ENCODE data around the gene UBE2D2. TPM values are rescaled to one million over a fixed set of nuclear protein-coding genes. Genes with fewer than 3 reads are reported as not detected.

UBE2D2 gene
- total RNA-seq, 1 experiment from 2014 or later: 222 TPM

GRCh38 chr5:139523635-139524445 lies 37.3 kb upstream of the UBE2D2 start:
- no TSS peak for BruUV-seq (replicated peaks)
- ChIA-PET POLR2A (no interaction called here), CTCF (no interaction called here)
- ATAC-seq (no peak), DNase-seq (ENCODE audit: low read depth, low spot score) (no peak)
- no peaks in the 10 kb centered on the region for H3K9me3 ChIP-seq (ENCODE audit: control insufficient read depth, insufficient read depth, low read depth, low read length)
- no peak for TF ChIP-seq SIN3A (IDR thresholded peaks at IDR 0.05; ENCODE audit: borderline replicate concordance, insufficient read depth, low read depth, low read length)
- TF ChIP-seq REST (IDR thresholded peaks at IDR 0.05; ENCODE audit: insufficient read depth in 1 of 2, low read depth in 2 of 2, low read length in 1 of 2): no peak
- TF ChIP-seq TCF7L2 (IDR thresholded peaks at IDR 0.05; ENCODE audit: low read depth, low read length): no peak
- TF ChIP-seq POLR2AphosphoS5 (IDR thresholded peaks at IDR 0.05; ENCODE audit: low read depth, low read length): no peak
- in situ Hi-C loops (cut with HindIII; ENCODE audit: low pct_unique_long_range_greater_than_20kb, low sequenced_read_pairs) (loop anchor here (25.0 kb wide), 1 partner anchor 112 kb away; the partner anchor contains the start of gene SPATA24), intact Hi-C loops (cut with micrococcal nuclease; ENCODE audit: unreplicated experiment) (no loop called here)
- no peak overlapping the region for H3K4me3 ChIP-seq (ENCODE audit: low read depth in 2 of 2, low read length in 2 of 2)
- H3K36me3 ChIP-seq (ENCODE audit: control insufficient read depth, insufficient read depth, low read length): no peaks in the 10 kb centered on the region
- H3K4me1 ChIP-seq (ENCODE audit: control insufficient read depth, insufficient read depth, low read length): no peaks in the 10 kb centered on the region
- no peaks in the 10 kb centered on the region for H3K27me3 ChIP-seq (ENCODE audit: control insufficient read depth, insufficient read depth, low read length)
- no peak overlapping the region for H3K27ac ChIP-seq (ENCODE audit: low read length)

GRCh38 chr5:139524446-139524845 lies 36.7 kb upstream of the UBE2D2 start:
- in situ Hi-C loops (cut with HindIII; ENCODE audit: low pct_unique_long_range_greater_than_20kb, low sequenced_read_pairs) (loop anchor here (25.0 kb wide), 1 partner anchor 112 kb away; the partner anchor contains the start of gene SPATA24), intact Hi-C loops (cut with micrococcal nuclease; ENCODE audit: unreplicated experiment) (no loop called here)
- no peak overlapping the region for H3K4me3 ChIP-seq (ENCODE audit: low read depth in 2 of 2, low read length in 2 of 2)
- TF ChIP-seq POLR2AphosphoS5 (IDR thresholded peaks at IDR 0.05; ENCODE audit: low read depth, low read length): no peak
- TF ChIP-seq REST (IDR thresholded peaks at IDR 0.05; ENCODE audit: insufficient read depth in 1 of 2, low read depth in 2 of 2, low read length in 1 of 2): no peak
- TF ChIP-seq TCF7L2 (IDR thresholded peaks at IDR 0.05; ENCODE audit: low read depth, low read length): no peak
- no peak for TF ChIP-seq SIN3A (IDR thresholded peaks at IDR 0.05; ENCODE audit: borderline replicate concordance, insufficient read depth, low read depth, low read length)
- no peak for TF ChIP-seq CTCF (IDR thresholded peaks at IDR 0.05)
- H3K9me3 ChIP-seq (ENCODE audit: control insufficient read depth, insufficient read depth, low read depth, low read length): no peaks in the 10 kb centered on the region
- no TSS peak for BruUV-seq (replicated peaks)
- H3K27me3 ChIP-seq (ENCODE audit: control insufficient read depth, insufficient read depth, low read length): no peaks in the 10 kb centered on the region
- POLR2A ChIA-PET: no interaction called here
- ATAC-seq: no peak
- H3K27ac ChIP-seq (ENCODE audit: low read length): no peak overlapping the region
- no peaks in the 10 kb centered on the region for H3K36me3 ChIP-seq (ENCODE audit: control insufficient read depth, insufficient read depth, low read length)
- H3K4me1 ChIP-seq (ENCODE audit: control insufficient read depth, insufficient read depth, low read length): no peaks in the 10 kb centered on the region
- no peak for DNase-seq (ENCODE audit: low read depth, low spot score)
- CTCF ChIA-PET: no interaction called here
